Measurements from ENCODE around the gene CACNA1C.

Gene CACNA1C

GRCh38 chr12:2624543-2625288 lies 571.9 kb downstream of the CACNA1C start:
- no peak for DNase-seq (ENCODE audit: low read depth)

- no peak for DNase-seq (ENCODE audit: low read depth)
Measured at GRCh38 chr12:2625289-2625612, 572.5 kb downstream of the CACNA1C start.

GRCh38 chr12:2627076-2627834 lies 574.5 kb downstream of the CACNA1C start:
- DNase-seq (ENCODE audit: low read depth), result no peak

- DNase-seq (ENCODE audit: low read depth), result no peak
Measured at GRCh38 chr12:2627835-2628191, 575.0 kb downstream of the CACNA1C start.

- DNase-seq (ENCODE audit: low read depth), result no peak
Measured at GRCh38 chr12:2628401-2628800, 575.6 kb downstream of the CACNA1C start.

- no peak for DNase-seq (ENCODE audit: low read depth)
Measured at GRCh38 chr12:2629051-2629450, 576.3 kb downstream of the CACNA1C start.

GRCh38 chr12:2631653-2632350 lies 579.0 kb downstream of the CACNA1C start:
- DNase-seq (ENCODE audit: low read depth), result no peak

GRCh38 chr12:2633176-2633824 lies 580.5 kb downstream of the CACNA1C start:
- DNase-seq (ENCODE audit: low read depth), result no peak

- DNase-seq (ENCODE audit: low read depth), result no peak
Measured at GRCh38 chr12:2633825-2634200, 581.0 kb downstream of the CACNA1C start.

- DNase-seq (ENCODE audit: low read depth), result no peak
Measured at GRCh38 chr12:2634471-2634870, 581.7 kb downstream of the CACNA1C start.

GRCh38 chr12:2636741-2637340 lies 584.1 kb downstream of the CACNA1C start:
- no peak for DNase-seq (ENCODE audit: low read depth)

- no peak for DNase-seq (ENCODE audit: low read depth)
Measured at GRCh38 chr12:2637371-2637770, 584.6 kb downstream of the CACNA1C start.

GRCh38 chr12:2638273-2639019 lies 585.7 kb downstream of the CACNA1C start:
- DNase-seq (ENCODE audit: low read depth), result no peak

- DNase-seq (ENCODE audit: low read depth), result no peak
Measured at GRCh38 chr12:2639020-2639298, 586.2 kb downstream of the CACNA1C start.

GRCh38 chr12:2640281-2640680 lies 587.5 kb downstream of the CACNA1C start:
- no peak for DNase-seq (ENCODE audit: low read depth)

- DNase-seq (ENCODE audit: low read depth), result no peak
Measured at GRCh38 chr12:2640709-2641108, 587.9 kb downstream of the CACNA1C start.

- no peak for DNase-seq (ENCODE audit: low read depth)
Measured at GRCh38 chr12:2641207-2641606, 588.4 kb downstream of the CACNA1C start.

GRCh38 chr12:2641761-2642160 lies 589.0 kb downstream of the CACNA1C start:
- DNase-seq (ENCODE audit: low read depth), result no peak

- DNase-seq (ENCODE audit: low read depth), result no peak
Measured at GRCh38 chr12:2642176-2642892, 589.5 kb downstream of the CACNA1C start.

- no peak for DNase-seq (ENCODE audit: low read depth)
Measured at GRCh38 chr12:2642896-2643425, 590.2 kb downstream of the CACNA1C start.

Measured in T follicular helper cell (primary cell).